Measurements from ENCODE around the gene SEMA3C.

GRCh38 chr7:80825499-80825898, 93.4 kb downstream of the SEMA3C start:
- no peak for TF ChIP-seq CTCF (IDR thresholded peaks at IDR 0.05; ENCODE audit: insufficient read depth, low read depth, low read length)
- no peak for TF ChIP-seq EZH2 (IDR thresholded peaks at IDR 0.05; ENCODE audit: insufficient read depth, low read length)
